HG03060 (cell line): ENCODE measurements around the gene PTGDR.

ENCODE experiments used
- ATAC-seq: cut with Tn5 transposase; IDR thresholded peaks from one replicate; pipeline ENCODE4 v1.9.1; 2021; ENCODE audit warnings: low read depth, moderate number of reproducible peaks; ENCODE audit not compliant: unreplicated experiment

Gene PTGDR

DNA sequence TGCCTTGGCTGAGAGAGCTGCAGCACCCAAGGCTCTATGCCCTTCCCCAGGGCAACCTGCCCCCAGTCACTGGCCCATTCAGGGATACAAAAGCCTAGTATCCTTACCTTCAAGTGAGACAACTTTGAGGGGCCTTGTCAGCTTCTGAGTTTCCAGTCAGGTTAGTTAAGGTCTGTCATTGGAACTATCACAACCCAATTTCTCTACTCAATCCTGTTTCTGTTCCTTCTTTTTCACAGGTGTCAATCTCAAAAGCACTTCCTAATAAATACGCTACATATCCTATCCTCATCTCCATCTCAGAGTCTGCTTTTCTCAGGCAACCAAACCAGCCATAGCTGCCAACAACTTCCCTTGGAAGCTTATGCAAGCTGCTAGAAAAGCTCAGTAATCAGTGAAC, 4.9 kb upstream of the PTGDR start:
- ATAC-seq, result no peak

DNA sequence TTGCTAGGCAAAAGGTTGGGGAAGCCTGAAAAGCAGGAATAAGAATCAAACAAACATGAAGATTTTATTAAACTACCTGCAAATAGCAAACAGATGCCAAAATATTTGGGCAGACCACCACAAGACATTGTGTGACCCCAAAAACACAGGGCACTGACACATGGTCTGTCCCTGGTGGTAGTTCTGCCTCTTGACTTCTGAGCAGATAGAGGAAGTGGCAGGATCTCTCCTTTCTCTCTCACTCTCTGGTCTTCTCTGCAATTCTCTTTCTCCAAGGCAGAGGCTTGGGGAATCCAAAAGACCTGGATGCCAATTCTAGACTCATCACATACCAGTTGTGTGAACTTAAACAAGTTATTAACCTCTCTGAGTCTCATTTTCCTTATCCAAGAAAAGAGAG, 4.3 kb upstream of the PTGDR start:
- no peak for ATAC-seq

DNA sequence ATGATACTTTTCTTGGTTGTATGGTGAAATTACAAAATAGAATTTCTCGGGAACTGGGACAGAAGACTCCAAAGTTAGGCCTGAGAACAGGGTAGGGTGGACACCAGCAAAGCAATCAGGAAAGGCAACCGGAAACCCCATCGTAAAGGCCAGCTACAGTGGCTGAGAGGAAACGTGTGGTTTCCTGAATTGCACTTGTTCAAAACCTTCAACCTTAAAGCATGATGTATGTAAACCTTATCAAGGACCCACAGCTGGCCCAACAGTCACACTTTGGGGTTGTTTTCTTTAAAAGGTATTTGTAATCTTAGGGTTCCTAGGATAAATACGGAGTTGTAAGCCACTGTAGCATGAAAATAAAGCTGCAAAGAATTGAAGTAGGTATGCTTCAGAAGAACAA, 2.2 kb upstream of the PTGDR start:
- no peak for ATAC-seq

DNA sequence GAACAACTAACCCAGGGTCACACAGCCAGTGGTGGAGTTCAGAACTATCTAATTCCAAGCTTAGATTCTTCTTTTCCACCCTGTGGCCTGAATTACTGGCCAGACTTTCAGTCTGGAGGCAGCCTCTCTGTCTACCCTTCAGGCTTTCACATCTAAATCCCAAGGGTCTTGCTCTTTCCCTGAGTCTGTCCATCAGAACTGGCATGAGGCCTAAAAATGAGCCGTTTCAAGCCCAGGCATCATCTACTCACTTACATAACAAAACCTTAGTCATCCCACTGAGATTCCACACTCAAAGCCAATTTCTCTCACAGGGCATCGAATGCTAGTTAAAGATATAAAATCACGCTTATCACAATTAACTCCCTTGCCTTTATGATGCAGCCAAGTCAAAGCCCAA, 1.3 kb upstream of the PTGDR start:
- ATAC-seq, result no peak

DNA sequence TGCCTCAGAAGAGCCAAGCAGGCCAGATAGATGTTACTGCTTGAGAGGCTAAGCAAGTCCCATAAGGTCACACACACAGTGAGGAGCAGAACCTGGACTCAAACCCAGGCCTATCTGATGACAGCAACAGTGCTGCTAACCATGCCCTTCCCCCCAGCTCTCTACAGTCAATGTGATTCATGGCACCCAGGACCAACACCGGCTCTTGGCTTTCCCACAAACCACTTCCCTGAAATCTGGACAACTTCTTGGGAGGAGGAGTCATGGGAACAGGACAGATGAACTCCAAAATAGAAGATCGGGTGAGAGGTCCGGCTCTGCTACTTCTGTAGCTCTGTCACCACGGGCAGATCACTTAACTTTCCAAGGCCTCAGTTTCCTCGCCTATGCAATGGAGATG, 716 bp upstream of the PTGDR start:
- no peak for ATAC-seq

DNA sequence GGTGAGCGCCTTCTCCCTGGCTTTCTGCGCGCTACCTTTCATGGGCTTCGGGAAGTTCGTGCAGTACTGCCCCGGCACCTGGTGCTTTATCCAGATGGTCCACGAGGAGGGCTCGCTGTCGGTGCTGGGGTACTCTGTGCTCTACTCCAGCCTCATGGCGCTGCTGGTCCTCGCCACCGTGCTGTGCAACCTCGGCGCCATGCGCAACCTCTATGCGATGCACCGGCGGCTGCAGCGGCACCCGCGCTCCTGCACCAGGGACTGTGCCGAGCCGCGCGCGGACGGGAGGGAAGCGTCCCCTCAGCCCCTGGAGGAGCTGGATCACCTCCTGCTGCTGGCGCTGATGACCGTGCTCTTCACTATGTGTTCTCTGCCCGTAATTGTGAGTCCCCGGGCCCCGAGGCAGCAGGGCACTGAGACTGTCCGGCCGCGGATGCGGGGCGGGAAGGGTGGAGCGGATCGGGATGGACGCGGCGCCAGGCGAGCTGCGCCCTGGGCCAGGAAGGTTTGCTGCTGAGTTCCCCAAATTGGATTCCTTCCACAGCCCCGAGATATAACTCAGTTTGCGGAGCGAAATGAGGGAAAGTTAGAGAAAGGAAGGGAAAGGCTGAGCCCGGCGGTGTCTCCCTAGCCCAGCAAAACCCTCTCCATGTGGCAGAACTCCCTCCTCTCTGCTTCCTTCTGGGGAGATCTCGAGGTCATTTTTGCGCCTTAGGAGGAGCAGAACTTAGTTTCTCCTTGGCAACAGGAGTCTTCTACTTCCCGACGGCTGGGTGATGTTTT, 972 bp downstream of the PTGDR start:
- ATAC-seq, result no peak

DNA sequence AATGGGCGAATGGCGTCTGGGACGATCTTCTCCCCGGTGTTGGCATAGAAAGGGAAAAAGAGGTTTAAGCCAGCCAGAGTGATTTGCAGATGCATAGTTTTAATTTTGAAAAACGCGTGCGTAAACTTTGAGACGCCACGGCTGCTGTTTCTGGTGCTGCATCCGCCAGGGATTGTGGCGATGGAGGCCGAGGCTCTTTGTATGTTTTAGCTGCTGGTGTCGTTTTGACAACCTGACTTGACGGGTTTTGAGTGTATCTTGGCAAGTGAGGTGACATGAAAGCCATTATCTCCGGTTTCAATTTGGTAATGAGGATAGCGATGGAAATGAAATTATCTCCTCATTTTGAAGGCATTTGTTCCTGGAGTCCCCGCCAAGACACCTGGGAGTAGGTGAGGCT, 1.6 kb downstream of the PTGDR start:
- no peak for ATAC-seq

DNA sequence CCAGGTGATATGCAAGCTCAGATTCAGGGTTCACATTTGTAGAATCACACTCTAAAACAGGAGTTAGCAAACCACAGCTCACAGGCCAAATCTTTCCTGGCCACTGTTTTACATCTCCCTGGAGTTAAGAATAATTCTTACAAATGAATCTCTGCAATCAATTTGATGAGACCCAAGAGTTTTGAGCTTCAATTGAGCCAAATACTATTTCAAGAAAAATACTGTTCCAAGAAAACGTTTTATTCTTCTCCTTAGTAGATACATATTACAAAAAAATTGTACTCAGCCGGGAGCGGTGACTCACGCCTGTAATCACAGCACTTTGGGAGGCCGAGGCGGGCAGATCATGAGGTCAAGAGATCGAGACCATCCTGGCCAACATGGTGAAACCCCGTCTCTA, 2.5 kb downstream of the PTGDR start:
- ATAC-seq, result no peak

DNA sequence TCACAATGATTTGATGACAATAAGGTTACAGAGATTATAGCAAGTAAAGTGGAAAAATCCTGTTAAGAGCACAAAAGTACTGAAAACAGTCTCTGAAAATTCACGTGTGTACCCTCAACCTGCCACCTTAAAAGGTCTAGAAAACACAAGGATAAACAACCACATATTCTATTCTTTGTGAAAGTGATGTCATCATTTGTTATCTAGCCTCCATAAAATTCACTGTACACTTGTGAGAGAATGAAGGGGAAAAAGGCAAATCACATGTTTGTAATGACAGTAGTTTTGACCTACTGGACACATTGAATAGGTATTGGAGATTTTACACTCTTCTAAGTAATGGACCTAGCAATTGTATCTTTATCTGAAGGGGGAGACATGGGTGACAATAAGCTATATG, 4.0 kb downstream of the PTGDR start:
- ATAC-seq, result no peak

DNA sequence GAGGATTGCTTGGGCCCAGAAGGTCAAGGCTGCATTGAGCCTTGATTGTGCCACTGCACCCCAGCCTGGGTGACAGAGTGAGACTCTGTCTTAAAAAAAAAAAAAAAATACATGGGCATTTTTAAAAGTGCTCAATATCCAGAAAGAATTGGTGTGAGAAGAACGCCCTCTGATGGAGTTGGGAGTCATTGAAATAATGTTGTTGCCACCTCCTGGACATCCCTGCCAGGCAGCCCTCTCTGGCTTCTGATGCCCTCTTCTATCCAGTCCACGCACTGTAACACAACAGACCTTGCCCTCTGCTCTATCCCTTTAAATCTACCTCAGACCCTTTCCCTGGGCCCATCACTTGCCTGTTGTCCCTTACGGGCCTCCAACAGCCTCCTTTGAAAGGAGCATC, 4.9 kb downstream of the PTGDR start:
- no peak for ATAC-seq

DNA sequence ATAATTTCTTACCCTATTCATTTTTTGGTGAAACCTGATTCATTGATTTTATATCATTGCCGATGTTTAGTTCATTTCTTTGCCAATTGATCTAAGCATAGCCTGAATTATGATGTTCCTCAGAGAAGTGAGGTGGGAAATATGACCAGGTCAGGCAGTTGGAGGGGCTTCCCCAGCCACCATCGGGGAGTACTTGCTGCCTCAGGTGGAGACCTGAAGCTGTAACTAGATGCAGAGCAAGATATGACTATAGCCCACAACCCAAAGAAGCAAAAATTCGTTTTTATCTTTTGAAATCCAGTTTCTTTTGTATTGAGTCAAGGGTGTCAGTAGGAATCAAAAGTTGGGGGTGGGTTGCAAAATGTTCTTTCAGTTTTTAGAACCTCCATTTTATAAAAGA, 7.9 kb downstream of the PTGDR start:
- ATAC-seq, result no peak

DNA sequence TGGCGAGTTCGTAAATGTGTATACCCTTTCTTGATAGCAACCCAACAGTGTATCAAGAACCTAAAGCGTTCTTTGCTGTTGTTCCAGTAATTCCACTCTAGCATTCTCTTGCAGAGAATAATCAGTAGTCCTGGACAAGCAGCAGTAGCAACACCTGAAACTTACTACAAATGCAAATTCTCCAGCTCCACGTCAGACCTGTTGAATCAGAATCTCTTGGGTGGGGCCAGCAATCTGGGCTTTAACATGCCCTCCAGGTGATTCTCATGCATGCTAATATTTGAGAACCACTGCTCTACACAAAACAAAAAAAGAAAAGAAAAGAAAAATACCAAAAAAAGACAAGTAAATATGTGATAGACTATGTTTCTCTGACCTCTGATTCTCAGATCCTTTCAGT, 10.1 kb downstream of the PTGDR start:
- ATAC-seq, result no peak

DNA sequence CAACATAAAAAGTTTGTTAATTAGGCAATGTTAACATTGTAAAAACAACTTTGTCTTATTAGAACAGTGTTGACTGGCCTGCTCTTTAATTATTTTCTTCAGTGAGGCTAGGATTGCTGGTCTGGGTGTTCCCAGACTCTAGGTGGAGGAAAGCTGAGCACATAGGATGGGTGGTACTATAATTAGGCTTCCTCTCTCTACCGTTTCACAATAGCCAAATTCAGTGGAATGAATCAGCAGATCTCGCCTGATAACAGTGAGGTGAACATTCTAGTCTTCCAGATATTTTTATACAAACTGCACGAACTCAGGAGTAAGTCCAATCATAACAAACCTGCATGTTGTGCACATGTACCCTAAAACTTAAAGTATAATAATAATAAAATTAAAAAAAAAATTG, 11.9 kb downstream of the PTGDR start:
- ATAC-seq, result no peak

DNA sequence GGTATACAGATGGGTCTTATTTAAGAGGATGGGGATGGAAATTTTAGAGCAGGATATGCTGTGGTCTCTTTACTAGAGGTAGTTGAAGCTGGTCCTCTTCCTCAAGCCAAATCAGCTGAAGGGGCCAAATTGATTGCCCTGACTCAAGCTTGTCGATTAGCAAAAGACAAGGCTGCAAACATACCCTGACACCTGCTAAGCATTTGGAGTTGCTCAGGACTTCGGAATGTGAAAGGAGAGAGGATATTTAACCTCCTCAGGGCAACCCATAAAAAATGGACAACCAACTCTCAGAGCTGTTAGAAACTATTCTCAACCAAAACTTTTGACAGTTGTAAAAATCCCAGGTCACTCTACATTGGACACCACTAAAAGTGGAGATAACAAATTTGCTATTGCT, 15.6 kb downstream of the PTGDR start:
- ATAC-seq, result no peak

DNA sequence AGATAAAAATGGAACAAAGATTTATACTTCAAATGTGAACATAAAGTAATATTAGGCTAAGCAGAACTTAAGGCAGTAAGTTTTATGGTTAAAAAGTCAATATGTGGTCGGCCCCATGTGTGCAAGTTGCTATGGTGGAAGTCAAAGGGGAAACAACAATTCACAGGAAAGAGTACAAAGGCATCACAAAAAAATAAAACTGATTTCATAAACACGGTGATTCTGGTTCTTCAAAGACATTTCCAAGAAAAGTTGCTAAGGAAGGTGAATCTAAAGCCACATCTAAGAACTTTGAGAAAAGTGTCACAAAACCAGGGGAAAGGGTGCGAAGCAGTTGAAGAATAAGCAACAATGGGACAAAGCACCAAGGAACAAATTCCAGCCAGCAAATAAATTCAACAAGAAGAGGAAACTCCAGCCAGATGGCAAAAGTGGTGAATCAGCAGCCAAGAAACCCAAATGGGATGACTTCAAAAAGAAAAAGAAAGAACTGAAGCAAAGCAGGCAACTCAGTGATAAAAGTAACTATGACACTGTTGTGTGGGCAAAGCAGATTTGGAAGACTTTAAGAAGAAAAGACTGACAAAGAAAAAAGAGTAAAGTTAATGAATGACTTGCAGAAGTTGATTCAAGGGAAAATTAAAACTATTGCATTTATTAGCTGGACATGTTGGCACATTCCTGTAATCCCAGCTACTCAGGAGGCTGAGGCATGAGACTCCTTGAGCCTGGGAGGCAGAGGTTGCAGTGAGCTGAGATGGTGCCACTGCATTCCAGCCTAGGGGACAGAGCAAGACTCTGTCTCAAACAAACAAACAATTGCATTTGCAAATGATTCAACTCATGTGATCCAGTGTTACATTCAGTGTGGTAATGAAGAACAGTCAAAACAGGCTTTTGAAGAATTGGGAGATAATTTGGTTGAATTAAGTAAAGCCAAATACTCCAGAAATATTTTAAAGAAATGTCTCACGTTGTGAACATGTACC, 19.5 kb downstream of the PTGDR start:
- no peak for ATAC-seq

DNA sequence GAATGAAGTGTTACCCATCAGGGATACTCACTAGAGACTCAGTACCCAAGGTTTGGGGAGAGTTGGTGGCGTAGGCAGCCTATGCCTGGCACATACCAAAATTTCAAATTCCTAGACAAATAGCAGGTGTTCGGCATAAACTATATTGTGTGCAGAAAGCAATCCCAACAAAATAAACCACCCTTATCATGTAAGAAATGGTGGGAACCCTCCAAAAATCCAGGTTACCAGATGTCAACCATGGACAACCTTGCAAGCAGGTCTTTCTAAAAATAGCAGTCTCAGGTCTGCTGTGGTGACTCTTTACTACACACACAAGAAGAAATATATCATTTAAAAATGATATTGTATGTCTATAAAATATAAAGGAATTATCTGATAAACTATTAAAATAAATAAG, 28.9 kb downstream of the PTGDR start:
- no peak for ATAC-seq

DNA sequence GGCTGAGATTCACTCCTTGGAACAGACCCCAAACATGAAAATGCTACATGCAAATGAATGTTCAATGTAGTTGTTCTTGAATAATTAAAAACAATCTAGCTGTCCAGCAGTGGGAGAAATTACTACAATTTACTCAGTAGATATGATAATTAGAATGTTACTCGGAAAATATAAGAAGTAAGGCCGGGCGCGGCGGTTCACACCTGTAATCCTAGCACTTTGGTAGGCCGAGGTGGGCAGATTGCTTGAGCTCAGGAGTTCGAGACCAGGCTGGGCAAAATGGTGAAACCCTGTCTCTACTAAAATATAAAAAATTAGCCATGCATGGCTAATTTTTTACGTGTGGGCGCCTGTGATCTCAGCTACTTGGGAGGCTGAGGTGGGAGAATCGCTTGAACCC, 31.3 kb downstream of the PTGDR start:
- no peak for ATAC-seq

DNA sequence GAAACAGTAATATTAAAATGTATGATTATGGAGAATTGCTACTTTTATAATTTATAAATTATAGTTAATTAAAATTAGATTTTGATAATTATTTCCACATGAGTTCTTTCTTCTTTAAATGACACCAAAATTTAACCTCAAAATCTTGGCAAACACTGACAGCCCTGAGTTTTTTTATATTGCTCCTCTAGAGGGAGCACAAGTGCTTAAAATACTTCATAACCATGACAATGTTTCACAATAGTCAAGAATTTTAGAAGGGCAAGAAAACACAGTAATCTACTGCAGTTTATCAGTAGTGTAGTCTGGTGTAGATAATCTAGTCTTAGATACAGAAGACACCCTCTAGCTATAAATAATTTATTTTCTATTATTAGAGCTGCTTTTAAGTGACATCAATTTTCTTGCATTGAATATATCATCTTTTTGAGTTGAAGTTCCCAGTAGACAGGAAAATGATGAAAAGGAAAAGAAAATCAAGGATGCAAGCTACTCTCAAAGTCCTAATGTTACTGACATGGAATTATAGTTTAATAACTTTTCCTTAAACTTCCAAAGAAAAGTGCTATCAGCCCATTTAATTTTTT, 32.3 kb downstream of the PTGDR start:
- no peak for ATAC-seq

DNA sequence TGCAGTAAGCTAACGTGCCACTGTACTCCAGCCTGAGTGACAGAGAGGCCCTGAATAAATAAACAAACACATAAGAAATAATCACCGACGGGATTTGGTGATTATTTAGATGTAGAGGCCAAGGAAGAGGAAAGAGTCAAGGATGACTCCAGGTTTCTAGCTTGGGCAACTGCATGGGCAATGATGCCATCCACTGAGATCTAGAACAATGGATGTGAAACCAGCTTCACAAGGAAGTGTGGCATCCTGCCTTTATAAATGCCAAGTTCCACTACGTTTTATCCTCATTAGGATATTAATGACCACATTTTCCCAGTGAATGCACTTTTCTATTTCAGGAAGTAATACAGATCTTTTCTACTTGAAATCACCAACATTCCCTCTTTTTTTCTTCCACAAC, 35.7 kb downstream of the PTGDR start:
- no peak for ATAC-seq

DNA sequence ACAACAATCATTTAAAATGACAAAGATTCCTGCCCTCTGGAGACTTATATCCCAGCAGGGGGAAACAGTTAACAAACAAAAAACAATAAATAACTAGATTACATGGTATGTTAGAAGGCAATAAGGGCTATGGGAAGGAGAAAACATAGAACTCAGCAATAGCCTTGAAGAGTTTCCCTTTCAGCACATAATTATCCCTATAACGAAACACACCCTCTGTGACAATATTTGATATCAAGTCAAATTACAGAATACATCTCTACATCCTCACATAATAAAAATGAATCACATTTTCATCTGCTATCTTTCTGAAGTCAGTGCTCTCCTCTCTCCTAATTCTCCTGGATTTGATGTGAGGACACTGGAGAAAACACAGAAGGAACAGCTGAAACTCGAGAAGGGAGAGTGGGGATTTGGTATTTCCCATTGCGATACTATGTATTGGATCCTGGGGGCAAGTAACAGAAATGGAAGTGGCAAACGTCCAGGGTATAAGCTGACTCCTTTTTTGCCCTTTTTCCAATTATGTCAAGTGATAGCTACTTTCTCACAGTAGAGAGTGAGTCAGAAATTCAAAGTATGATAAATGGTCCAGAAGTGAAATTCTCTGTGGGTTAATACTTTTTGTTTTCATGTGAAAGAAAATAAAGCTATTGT, 36.9 kb downstream of the PTGDR start:
- ATAC-seq, result no peak

DNA sequence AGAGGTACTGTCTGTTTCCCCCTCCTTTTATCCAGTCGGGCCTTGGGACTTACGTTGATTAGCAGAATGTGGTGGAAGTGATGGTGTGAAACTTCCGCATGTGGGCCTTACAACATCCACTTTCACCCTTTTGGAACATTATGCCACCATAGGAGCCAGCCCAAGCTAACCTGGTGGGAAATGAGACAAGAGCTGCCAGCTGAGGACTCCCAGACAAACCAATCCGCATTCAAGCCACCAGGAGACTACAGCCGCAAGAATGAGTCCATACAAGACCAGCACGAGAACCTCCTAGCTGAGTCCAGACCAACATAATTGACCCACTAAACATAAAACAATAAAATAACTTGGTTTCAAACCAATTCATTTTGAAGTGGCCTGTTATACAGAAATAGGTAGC, 37.5 kb downstream of the PTGDR start:
- ATAC-seq, result no peak
